Fibroblast of skin of right biceps (primary cell): ENCODE results near the gene ARHGEF4.

ENCODE experiments used
- DNase-seq: peaks from one replicate; pipeline ENCODE4 v3.0.0-alpha.2; 2013

ARHGEF4 gene

GRCh38 chr2:130837811-130838565, 1.3 kb downstream of the ARHGEF4 start:
- DNase-seq, result no peak

GRCh38 chr2:130839011-130839780, 2.5 kb downstream of the ARHGEF4 start:
- DNase-seq, result no peak

- DNase-seq, result no peak
These were observed 3.8 kb downstream of the ARHGEF4 start for GRCh38 chr2:130840506-130840905.

GRCh38 chr2:130841741-130842365, 5.1 kb downstream of the ARHGEF4 start:
- no peak for DNase-seq

GRCh38 chr2:130842770-130843169, 6.1 kb downstream of the ARHGEF4 start:
- no peak for DNase-seq

GRCh38 chr2:130843321-130843985, 6.7 kb downstream of the ARHGEF4 start:
- DNase-seq, result no peak

GRCh38 chr2:130844161-130844560, 7.4 kb downstream of the ARHGEF4 start:
- no peak for DNase-seq

- DNase-seq, result no peak
These were observed 8.9 kb downstream of the ARHGEF4 start for GRCh38 chr2:130845505-130846085.

- no peak for DNase-seq
These were observed 9.5 kb downstream of the ARHGEF4 start for GRCh38 chr2:130846233-130846632.

GRCh38 chr2:130846686-130847375, 10.1 kb downstream of the ARHGEF4 start:
- DNase-seq, result no peak

- DNase-seq, result no peak
These were observed 11.2 kb downstream of the ARHGEF4 start for GRCh38 chr2:130847776-130848525.

- no peak for DNase-seq
These were observed 12.0 kb downstream of the ARHGEF4 start for GRCh38 chr2:130848526-130849210.

GRCh38 chr2:130849896-130850787, 13.4 kb downstream of the ARHGEF4 start:
- no peak for DNase-seq

- DNase-seq, result no peak
These were observed 14.3 kb downstream of the ARHGEF4 start for GRCh38 chr2:130850788-130851623.

GRCh38 chr2:130851624-130852382, 15.1 kb downstream of the ARHGEF4 start:
- no peak for DNase-seq

- DNase-seq, result no peak
These were observed 15.9 kb downstream of the ARHGEF4 start for GRCh38 chr2:130852521-130853115.

GRCh38 chr2:130853391-130853790, 16.7 kb downstream of the ARHGEF4 start:
- no peak for DNase-seq

- no peak for DNase-seq
These were observed 17.6 kb downstream of the ARHGEF4 start for GRCh38 chr2:130854301-130854700.
